GM18508 (cell line): Measurements from ENCODE around the gene NEU2.
"Not testable (repeated sequence)": the region's sequence is repeated elsewhere in the genome, so short reads cannot be mapped to it uniquely, and the experiment has no call there.

Experiments used
- ATAC-seq: cut with Tn5 transposase; IDR thresholded peaks from one replicate; pipeline ENCODE4 v1.9.1; 2021; ENCODE audit warnings: moderate number of reproducible peaks; ENCODE audit not compliant: insufficient read depth, unreplicated experiment

NEU2 gene

GRCh38 chr2:233033672-233034071 is 1.2 kb downstream of the NEU2 start:
- no peak for ATAC-seq

- no peak for ATAC-seq
Measured at GRCh38 chr2:233034091-233034882, 1.8 kb downstream of the NEU2 start.

GRCh38 chr2:233035426-233036161 is 3.1 kb downstream of the NEU2 start:
- ATAC-seq = no peak

- no peak for ATAC-seq
Measured at GRCh38 chr2:233036162-233036838, 3.8 kb downstream of the NEU2 start.

GRCh38 chr2:233037078-233037477 is 4.6 kb downstream of the NEU2 start:
- ATAC-seq = no peak

GRCh38 chr2:233039212-233039845 is 6.9 kb downstream of the NEU2 start:
- ATAC-seq = no peak

- ATAC-seq = no peak
Measured at GRCh38 chr2:233039846-233040530, 7.5 kb downstream of the NEU2 start.

GRCh38 chr2:233040571-233040970 is 8.1 kb downstream of the NEU2 start:
- no peak for ATAC-seq

GRCh38 chr2:233041722-233042323 is 9.4 kb downstream of the NEU2 start:
- ATAC-seq = no peak

GRCh38 chr2:233042549-233042948 is 10.1 kb downstream of the NEU2 start:
- no peak for ATAC-seq

GRCh38 chr2:233044974-233045605 is 12.6 kb downstream of the NEU2 start:
- no peak for ATAC-seq

- no peak for ATAC-seq
Measured at GRCh38 chr2:233047206-233047605, 14.7 kb downstream of the NEU2 start.

- ATAC-seq = no peak
Measured at GRCh38 chr2:233047667-233048066, 15.2 kb downstream of the NEU2 start.

GRCh38 chr2:233048569-233049193 is 16.2 kb downstream of the NEU2 start:
- no peak for ATAC-seq

- ATAC-seq = no peak
Measured at GRCh38 chr2:233049194-233049761, 16.8 kb downstream of the NEU2 start.

GRCh38 chr2:233051241-233052149 is 19.0 kb downstream of the NEU2 start:
- ATAC-seq = no peak

- ATAC-seq = not testable (repeated sequence)
Measured at GRCh38 chr2:233052517-233052916, 20.0 kb downstream of the NEU2 start.
